Measurements from ENCODE around the gene DAW1. TPM values are rescaled to one million over a fixed set of nuclear protein-coding genes. Genes with fewer than 3 reads are reported as not detected.

DAW1 gene
- total RNA-seq, 1 donor from 2014 or later = 4.9 TPM

GRCh38 chr2:227826563-227826962 is 44.9 kb upstream of the DAW1 start:
- no peak for TF ChIP-seq CTCF (IDR thresholded peaks at IDR 0.05)
- DNase-seq (no peak), ATAC-seq (no peak)
- H3K4me1 ChIP-seq = no peaks in the 10 kb centered on the region
- intact Hi-C loops (cut with DNase I) = no loop called here
- no peak overlapping the region for H3K27ac ChIP-seq
- no peak overlapping the region for H3K4me3 ChIP-seq
- no peaks in the 10 kb centered on the region for H3K27me3 ChIP-seq (ENCODE audit: low read depth)
- H3K9me3 ChIP-seq = no peaks in the 10 kb centered on the region
- no peaks in the 10 kb centered on the region for H3K36me3 ChIP-seq

- H3K4me1 ChIP-seq = no peaks in the 10 kb centered on the region
- ATAC-seq (no peak), DNase-seq (no peak)
- no peak overlapping the region for H3K27ac ChIP-seq
- H3K4me3 ChIP-seq = no peak overlapping the region
- H3K36me3 ChIP-seq = no peaks in the 10 kb centered on the region
- intact Hi-C loops (cut with DNase I) = no loop called here
- no peak for TF ChIP-seq CTCF (IDR thresholded peaks at IDR 0.05)
- H3K9me3 ChIP-seq = no peaks in the 10 kb centered on the region
- H3K27me3 ChIP-seq (ENCODE audit: low read depth) = no peaks in the 10 kb centered on the region
Observed at GRCh38 chr2:227827143-227827542, 44.3 kb upstream of the DAW1 start.

GRCh38 chr2:227828477-227828912 is 42.9 kb upstream of the DAW1 start:
- ATAC-seq (no peak), DNase-seq (no peak)
- Histone ChIP-seq H3K4me3 (no peak overlapping the region), H3K27ac (no peak overlapping the region), H3K4me1 (no peaks in the 10 kb centered on the region), H3K36me3 (no peaks in the 10 kb centered on the region), H3K27me3 (ENCODE audit: low read depth) (no peaks in the 10 kb centered on the region), H3K9me3 (no peaks in the 10 kb centered on the region)
- TF ChIP-seq CTCF (IDR thresholded peaks at IDR 0.05) = no peak
- intact Hi-C loops (cut with DNase I) = no loop called here

GRCh38 chr2:227829337-227829736 is 42.1 kb upstream of the DAW1 start:
- TF ChIP-seq CTCF (IDR thresholded peaks at IDR 0.05) = no peak
- Histone ChIP-seq H3K27ac (no peak overlapping the region), H3K4me3 (no peak overlapping the region), H3K36me3 (no peaks in the 10 kb centered on the region), H3K9me3 (no peaks in the 10 kb centered on the region), H3K4me1 (no peaks in the 10 kb centered on the region), H3K27me3 (ENCODE audit: low read depth) (no peaks in the 10 kb centered on the region)
- ATAC-seq = no peak
- intact Hi-C loops (cut with DNase I) = no loop called here
- DNase-seq = no peak

- Histone ChIP-seq H3K4me3 (no peak overlapping the region), H3K4me1 (no peaks in the 10 kb centered on the region), H3K9me3 (no peaks in the 10 kb centered on the region), H3K27ac (no peak overlapping the region), H3K27me3 (ENCODE audit: low read depth) (no peaks in the 10 kb centered on the region), H3K36me3 (no peaks in the 10 kb centered on the region)
- ATAC-seq (no peak), DNase-seq (no peak)
- intact Hi-C loops (cut with DNase I) = no loop called here
- no peak for TF ChIP-seq CTCF (IDR thresholded peaks at IDR 0.05)
Observed at GRCh38 chr2:227834423-227834822, 37.0 kb upstream of the DAW1 start.

Data from lower lobe of right lung (tissue), 2 donors.